ENCODE data around the gene SLC1A6. TPM values are rescaled to one million over a fixed set of nuclear protein-coding genes. Genes with fewer than 3 reads are reported as not detected.
"Not testable (repeated sequence)": the region's sequence is repeated elsewhere in the genome, so short reads cannot be mapped to it uniquely, and the experiment has no call there.

SLC1A6 gene
- total RNA-seq, 2 donors from 2014 or later, result not detected

GRCh38 chr19:14978161-14978776, 1.4 kb downstream of the SLC1A6 start:
- H3K9me3 ChIP-seq (ENCODE audit: control insufficient read depth, low read length, poor library complexity, severe bottlenecking), result no peaks in the 10 kb centered on the region
- Mint-ChIP-seq H3K4me3 (no peak overlapping the region), H3K36me3 (ENCODE audit: low read depth) (peaks cover 9% of the 10 kb centered on the region), H3K27me3 (peaks cover 66% of the 10 kb centered on the region), H3K4me1 (peaks cover 9% of the 10 kb centered on the region), H3K27ac (no peak overlapping the region)
- DNase-seq, result no peak
- no peak for ATAC-seq

DNA sequence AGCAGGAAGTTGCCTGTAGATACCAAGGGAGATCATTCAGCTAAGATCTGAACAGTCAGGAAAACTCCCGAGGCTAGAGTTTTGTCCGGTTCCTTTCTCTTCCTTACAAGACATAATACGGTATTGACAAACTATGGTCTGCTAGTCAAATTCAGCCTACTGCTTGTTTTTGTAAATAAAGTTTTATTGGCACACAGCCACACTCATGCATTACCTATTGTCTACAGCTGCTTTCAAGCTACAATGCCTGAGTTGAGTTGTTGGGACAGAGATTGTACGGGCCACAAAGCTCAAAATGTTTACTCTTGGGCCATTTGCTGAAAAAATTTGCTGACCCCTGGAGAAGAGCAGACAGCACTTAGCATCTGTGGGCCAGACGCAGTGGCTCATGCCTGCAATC, 2.5 kb downstream of the SLC1A6 start:
- DNase-seq (no peak), ATAC-seq (no peak)
- no peak overlapping the region for H3K27ac Mint-ChIP-seq
- H3K4me3 Mint-ChIP-seq, result no peak overlapping the region
- H3K4me1 Mint-ChIP-seq, result peaks cover 9% of the 10 kb centered on the region
- H3K9me3 ChIP-seq (ENCODE audit: control insufficient read depth, low read length, poor library complexity, severe bottlenecking), result no peaks in the 10 kb centered on the region
- peaks cover 9% of the 10 kb centered on the region for H3K36me3 Mint-ChIP-seq (ENCODE audit: low read depth)
- H3K27me3 Mint-ChIP-seq, result peaks cover 77% of the 10 kb centered on the region

DNA sequence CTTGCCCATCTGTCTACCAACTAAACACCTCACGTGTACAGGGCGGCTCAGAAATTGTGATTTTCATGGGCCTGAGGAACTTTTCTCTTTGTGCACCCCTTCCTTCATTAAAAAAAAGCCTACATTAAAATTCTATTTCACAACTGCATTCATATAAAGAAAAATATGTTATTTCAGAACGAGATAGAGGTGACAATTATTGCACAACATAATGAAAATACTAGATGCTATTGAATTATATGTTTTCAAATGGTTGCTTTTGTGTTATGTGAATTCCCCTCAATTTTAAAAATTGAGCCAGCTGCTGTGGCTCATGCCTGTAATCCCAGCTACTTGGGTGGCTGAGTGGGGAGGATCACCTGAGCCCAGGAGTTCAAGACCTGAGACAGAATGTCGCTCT, 5.2 kb downstream of the SLC1A6 start:
- H3K9me3 ChIP-seq (ENCODE audit: control insufficient read depth, low read length, poor library complexity, severe bottlenecking), result no peaks in the 10 kb centered on the region
- DNase-seq, result no peak
- H3K4me3 Mint-ChIP-seq, result no peak overlapping the region
- H3K36me3 Mint-ChIP-seq (ENCODE audit: low read depth), result peaks cover 9% of the 10 kb centered on the region
- H3K27me3 Mint-ChIP-seq, result peaks cover 63% of the 10 kb centered on the region
- H3K27ac Mint-ChIP-seq, result no peak overlapping the region
- ATAC-seq, result no peak
- peaks cover 9% of the 10 kb centered on the region for H3K4me1 Mint-ChIP-seq

DNA sequence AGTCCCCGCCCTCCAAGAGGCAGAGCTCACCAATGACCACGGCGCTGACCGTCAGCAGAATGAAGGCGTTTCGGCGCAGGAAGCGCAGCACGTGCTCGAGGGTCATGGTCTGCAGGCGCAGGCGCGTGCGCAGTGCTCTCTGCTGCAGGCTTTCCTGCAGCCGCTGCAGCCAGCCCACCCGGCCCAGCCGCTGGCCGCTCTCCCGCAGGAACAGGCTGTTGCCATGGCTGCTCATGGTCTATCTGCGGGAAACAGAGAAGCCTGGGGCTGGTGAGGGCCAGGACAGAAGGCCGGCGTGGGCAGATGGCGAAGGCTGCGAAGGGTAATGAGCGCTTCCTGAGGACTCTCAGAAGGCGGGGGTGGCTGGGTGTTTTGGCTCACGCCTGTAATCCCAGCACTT, 7.0 kb downstream of the SLC1A6 start:
- Mint-ChIP-seq H3K27ac (no peak overlapping the region), H3K4me3 (no peak overlapping the region), H3K36me3 (ENCODE audit: low read depth) (no peaks in the 10 kb centered on the region), H3K4me1 (no peaks in the 10 kb centered on the region), H3K27me3 (peaks cover 47% of the 10 kb centered on the region)
- H3K9me3 ChIP-seq (ENCODE audit: control insufficient read depth, low read length, poor library complexity, severe bottlenecking), result no peaks in the 10 kb centered on the region
- ATAC-seq, result no peak
- no peak for DNase-seq

- no peak for ATAC-seq
These were observed 8.2 kb downstream of the SLC1A6 start for GRCh38 chr19:14971474-14971873.

DNA sequence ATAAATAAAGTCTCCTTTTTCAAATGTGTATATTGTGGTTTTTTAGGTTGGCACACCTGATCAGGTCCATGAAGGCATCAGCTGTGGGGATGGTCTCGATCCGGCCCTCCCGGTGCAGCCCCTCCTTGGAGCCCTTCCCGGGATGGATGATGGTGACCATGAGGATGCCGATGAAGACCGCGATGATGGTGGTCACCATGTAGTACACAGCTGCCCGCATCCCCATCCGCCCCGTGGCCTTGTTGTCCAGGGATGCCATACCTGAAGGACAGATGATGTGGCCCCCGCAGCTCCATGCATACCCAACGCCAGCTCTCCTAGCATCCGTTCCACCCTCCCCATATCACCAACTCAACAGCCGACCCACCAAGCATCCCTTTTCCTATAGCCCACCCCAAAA, 11.4 kb downstream of the SLC1A6 start:
- no peak overlapping the region for H3K27ac Mint-ChIP-seq
- DNase-seq (no peak), ATAC-seq (no peak)
- H3K9me3 ChIP-seq (ENCODE audit: control insufficient read depth, low read length, poor library complexity, severe bottlenecking), result no peaks in the 10 kb centered on the region
- H3K4me3 Mint-ChIP-seq, result no peak overlapping the region
- no peaks in the 10 kb centered on the region for H3K36me3 Mint-ChIP-seq (ENCODE audit: low read depth)
- H3K27me3 Mint-ChIP-seq, result peaks cover 13% of the 10 kb centered on the region
- H3K4me1 Mint-ChIP-seq, result no peaks in the 10 kb centered on the region

More at GRCh38 chr19:14971474-14971873, 8.2 kb downstream of the SLC1A6 start:
- no peak for DNase-seq
- no peak overlapping the region for H3K4me3 Mint-ChIP-seq
- peaks cover 35% of the 10 kb centered on the region for H3K27me3 Mint-ChIP-seq
- no peaks in the 10 kb centered on the region for H3K36me3 Mint-ChIP-seq (ENCODE audit: low read depth)
- H3K27ac Mint-ChIP-seq, result no peak overlapping the region
- H3K9me3 ChIP-seq (ENCODE audit: control insufficient read depth, low read length, poor library complexity, severe bottlenecking), result no peaks in the 10 kb centered on the region
- no peaks in the 10 kb centered on the region for H3K4me1 Mint-ChIP-seq

DNA sequence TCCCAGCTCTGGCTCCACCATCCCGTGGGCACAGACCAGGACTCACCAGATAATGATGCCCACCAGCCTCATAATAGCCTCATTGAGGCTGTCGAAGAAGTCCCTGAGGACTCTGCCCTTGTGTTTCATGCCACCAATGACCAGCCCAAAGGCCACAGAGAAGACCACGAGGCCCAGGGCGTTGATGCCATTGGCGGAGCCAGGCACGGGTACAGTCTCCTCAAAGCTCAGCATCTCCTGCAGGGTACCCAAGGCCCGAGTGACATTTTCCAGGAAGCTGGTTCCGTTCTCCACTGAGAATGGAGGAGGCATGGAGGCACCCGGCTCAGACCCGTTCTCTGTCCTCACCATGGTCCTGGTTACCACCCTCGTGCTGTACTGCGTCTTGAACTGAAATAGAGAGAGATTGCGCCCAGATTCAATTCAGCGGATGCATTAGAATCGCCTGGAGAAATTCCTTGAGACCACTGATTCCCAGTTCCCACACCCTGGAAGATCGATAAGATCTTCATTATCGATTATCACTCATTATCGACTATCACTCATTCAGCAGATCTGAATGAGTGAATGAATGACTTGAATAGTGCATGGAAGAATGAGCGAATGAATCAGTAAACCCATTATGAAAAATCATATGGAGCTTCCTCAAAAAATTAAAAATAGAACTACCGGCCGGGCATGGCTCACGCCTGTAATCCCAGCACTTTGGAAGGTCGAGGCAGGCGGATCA, 17.5 kb downstream of the SLC1A6 start:
- no peaks in the 10 kb centered on the region for H3K36me3 Mint-ChIP-seq (ENCODE audit: low read depth)
- H3K4me1 Mint-ChIP-seq, result no peaks in the 10 kb centered on the region
- H3K27me3 Mint-ChIP-seq, result no peaks in the 10 kb centered on the region
- ATAC-seq (no peak), DNase-seq (no peak)
- H3K27ac Mint-ChIP-seq, result no peak overlapping the region
- peaks cover 5% of the 10 kb centered on the region for H3K9me3 ChIP-seq (ENCODE audit: control insufficient read depth, low read length, poor library complexity, severe bottlenecking)
- no peak overlapping the region for H3K4me3 Mint-ChIP-seq

DNA sequence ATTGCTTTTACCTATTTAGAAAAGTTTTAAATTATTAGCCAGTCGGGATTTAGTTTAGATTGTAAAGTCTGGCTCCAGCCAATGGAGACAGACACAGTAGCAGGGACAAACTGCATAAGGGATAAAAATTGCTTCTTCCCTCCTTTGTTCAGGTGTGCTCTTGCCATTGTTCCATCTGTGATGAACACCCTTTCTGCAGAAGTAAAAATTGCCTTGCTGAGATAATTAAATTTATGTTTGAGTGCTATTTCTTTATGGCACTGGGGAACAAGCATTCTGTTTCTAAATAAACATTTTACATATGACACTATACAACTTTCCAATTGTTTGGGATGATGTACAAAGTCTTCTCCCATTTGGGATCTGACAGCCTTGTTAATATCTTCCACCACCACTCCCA, 20.4 kb downstream of the SLC1A6 start:
- ATAC-seq (no peak), DNase-seq (no peak)
- no peaks in the 10 kb centered on the region for H3K36me3 Mint-ChIP-seq (ENCODE audit: low read depth)
- H3K9me3 ChIP-seq (ENCODE audit: control insufficient read depth, low read length, poor library complexity, severe bottlenecking), result peaks cover 5% of the 10 kb centered on the region
- no peaks in the 10 kb centered on the region for H3K27me3 Mint-ChIP-seq
- H3K4me1 Mint-ChIP-seq, result no peaks in the 10 kb centered on the region
- no peak overlapping the region for H3K27ac Mint-ChIP-seq
- H3K4me3 Mint-ChIP-seq, result no peak overlapping the region

DNA sequence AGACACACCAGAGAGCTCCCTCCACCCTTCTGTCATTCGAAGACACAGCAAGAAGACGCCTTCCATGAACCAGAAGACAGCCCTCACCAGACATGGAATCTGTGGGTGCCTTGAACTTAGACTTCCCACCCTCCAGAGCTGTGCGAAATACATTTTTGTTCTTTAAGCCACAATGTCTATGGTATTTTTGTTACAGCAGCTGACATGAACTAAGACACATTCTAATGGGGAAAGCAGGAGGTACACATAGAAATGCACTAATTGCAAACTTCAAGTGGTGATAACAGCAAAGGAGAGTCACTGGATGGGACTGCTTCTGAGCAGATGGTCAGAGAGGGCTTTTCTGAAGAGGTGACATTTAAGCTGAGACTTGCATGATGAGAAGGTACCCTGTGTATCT, 22.2 kb downstream of the SLC1A6 start:
- Mint-ChIP-seq H3K27ac (no peak overlapping the region), H3K36me3 (ENCODE audit: low read depth) (peaks cover 2% of the 10 kb centered on the region), H3K27me3 (peaks cover 5% of the 10 kb centered on the region), H3K4me1 (no peaks in the 10 kb centered on the region), H3K4me3 (no peak overlapping the region)
- no peak for DNase-seq
- H3K9me3 ChIP-seq (ENCODE audit: control insufficient read depth, low read length, poor library complexity, severe bottlenecking), result peaks cover 5% of the 10 kb centered on the region
- no peak for ATAC-seq

DNA sequence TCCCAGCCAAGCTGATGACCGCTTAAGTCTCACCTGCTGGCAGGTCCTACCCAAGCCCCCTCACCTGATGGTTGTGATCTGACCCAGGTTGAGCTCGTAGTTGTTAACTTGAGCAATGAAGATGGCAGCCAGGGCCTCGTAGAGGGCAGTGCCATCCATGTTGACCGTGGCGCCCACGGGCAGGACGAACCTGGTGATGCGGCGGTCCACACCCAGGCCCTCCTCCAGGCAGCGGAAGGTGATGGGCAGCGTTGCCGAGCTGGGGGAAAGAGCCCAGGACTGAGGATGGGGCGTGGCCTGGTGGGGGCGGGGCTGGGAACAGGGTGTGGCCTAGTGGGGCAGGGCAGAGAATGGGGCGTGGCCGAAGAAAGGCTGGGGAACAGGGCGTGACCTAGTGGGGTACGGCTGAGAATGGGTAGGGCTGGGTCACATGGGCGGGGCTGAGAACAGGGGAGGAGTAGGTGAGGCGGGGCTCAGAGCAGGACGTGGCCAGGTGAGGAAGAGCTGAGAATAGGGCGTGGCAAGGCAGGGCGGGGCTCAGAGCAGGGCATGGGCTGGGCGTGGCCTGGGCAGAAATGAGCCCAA, 25.5 kb downstream of the SLC1A6 start:
- peaks cover 18% of the 10 kb centered on the region for H3K27me3 Mint-ChIP-seq
- no peaks in the 10 kb centered on the region for H3K9me3 ChIP-seq (ENCODE audit: control insufficient read depth, low read length, poor library complexity, severe bottlenecking)
- DNase-seq (no peak), ATAC-seq (no peak)
- H3K36me3 Mint-ChIP-seq (ENCODE audit: low read depth), result peaks cover 2% of the 10 kb centered on the region
- no peak overlapping the region for H3K27ac Mint-ChIP-seq
- H3K4me1 Mint-ChIP-seq, result no peaks in the 10 kb centered on the region
- H3K4me3 Mint-ChIP-seq, result no peak overlapping the region

DNA sequence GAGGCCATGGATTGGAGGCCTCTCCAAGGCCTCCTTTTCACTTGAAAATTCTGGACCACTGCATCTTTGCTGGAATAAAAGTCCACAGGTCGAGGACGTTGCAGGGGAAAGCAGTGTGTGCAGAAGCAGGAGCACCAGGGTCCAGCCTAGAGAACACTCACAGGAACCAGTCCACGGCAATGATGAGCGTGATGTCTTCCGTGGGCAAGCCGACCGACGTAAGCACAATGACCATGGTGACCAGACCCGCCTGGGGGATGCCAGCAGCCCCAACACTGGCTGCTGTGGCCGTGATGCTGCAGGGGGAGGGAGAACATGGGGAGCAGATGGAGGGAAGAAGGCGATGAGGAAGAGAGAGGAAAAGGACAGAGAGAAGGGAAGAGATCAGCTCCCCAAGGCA, 26.9 kb downstream of the SLC1A6 start:
- Mint-ChIP-seq H3K4me1 (no peaks in the 10 kb centered on the region), H3K27me3 (peaks cover 18% of the 10 kb centered on the region), H3K27ac (no peak overlapping the region), H3K36me3 (ENCODE audit: low read depth) (peaks cover 2% of the 10 kb centered on the region), H3K4me3 (no peak overlapping the region)
- ATAC-seq (no peak), DNase-seq (no peak)
- H3K9me3 ChIP-seq (ENCODE audit: control insufficient read depth, low read length, poor library complexity, severe bottlenecking), result no peaks in the 10 kb centered on the region

DNA sequence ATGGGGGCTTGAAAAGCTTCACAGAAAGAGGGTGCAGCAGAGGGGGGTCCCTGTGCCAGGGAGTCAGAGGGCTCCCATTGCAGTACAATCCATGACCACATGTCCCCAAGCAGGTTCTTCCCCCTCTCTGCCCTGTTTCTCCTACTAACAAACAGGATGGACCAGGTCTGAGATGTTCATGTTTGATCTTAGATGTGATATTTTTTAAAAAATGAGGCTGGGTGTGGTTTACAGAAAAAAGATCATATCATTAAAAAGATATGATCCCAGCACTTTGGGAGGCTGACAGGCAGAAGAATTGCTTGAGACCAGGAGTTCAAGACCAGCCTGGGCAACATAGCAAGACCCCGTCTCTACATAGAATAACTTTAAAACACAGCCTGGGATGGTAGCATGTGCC, 29.2 kb downstream of the SLC1A6 start:
- ATAC-seq, result no peak
- Mint-ChIP-seq H3K4me3 (no peak overlapping the region), H3K27me3 (peaks cover 26% of the 10 kb centered on the region), H3K4me1 (no peaks in the 10 kb centered on the region), H3K27ac (no peak overlapping the region), H3K36me3 (ENCODE audit: low read depth) (peaks cover 2% of the 10 kb centered on the region)
- DNase-seq, result no peak
- no peaks in the 10 kb centered on the region for H3K9me3 ChIP-seq (ENCODE audit: control insufficient read depth, low read length, poor library complexity, severe bottlenecking)

DNA sequence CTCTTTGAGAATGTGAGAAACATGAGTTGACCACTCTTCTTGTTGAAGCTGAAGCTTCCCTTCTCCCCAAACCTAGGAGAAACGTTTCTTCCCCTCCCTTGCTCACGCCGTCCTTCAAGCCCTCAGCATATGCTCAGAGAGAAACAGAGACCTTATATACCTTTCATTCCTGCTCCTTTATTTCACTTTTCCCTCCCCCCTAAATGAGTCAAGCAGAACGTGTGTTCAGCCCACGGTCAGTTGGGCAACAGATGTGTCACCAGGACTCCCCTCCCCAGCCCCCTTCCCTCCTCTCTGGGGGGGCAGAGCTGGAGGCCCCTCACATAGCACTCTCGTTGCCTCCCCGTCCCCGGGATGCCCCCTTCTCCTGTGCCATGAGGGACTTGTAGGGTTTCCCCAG, 29.8 kb downstream of the SLC1A6 start:
- H3K4me1 Mint-ChIP-seq, result no peaks in the 10 kb centered on the region

GRCh38 chr19:14949413-14949812, 30.3 kb downstream of the SLC1A6 start:
- not testable (repeated sequence) for H3K36me3 Mint-ChIP-seq (ENCODE audit: low read depth); H3K27ac Mint-ChIP-seq; DNase-seq; H3K9me3 ChIP-seq (ENCODE audit: control insufficient read depth, low read length, poor library complexity, severe bottlenecking); ATAC-seq; H3K4me3 Mint-ChIP-seq; H3K4me1 Mint-ChIP-seq
- peaks cover 32% of the 10 kb centered on the region for H3K27me3 Mint-ChIP-seq

More for the DNA sequence above, 29.8 kb downstream of the SLC1A6 start:
- Mint-ChIP-seq H3K36me3 (ENCODE audit: low read depth) (peaks cover 2% of the 10 kb centered on the region), H3K4me3 (no peak overlapping the region), H3K27me3 (peaks cover 27% of the 10 kb centered on the region), H3K27ac (no peak overlapping the region)
- H3K9me3 ChIP-seq (ENCODE audit: control insufficient read depth, low read length, poor library complexity, severe bottlenecking), result no peaks in the 10 kb centered on the region
- no peak for ATAC-seq
- no peak for DNase-seq

All from T-helper 17 cell (primary cell).